ENCODE measurements around the gene C20orf173.

DNA sequence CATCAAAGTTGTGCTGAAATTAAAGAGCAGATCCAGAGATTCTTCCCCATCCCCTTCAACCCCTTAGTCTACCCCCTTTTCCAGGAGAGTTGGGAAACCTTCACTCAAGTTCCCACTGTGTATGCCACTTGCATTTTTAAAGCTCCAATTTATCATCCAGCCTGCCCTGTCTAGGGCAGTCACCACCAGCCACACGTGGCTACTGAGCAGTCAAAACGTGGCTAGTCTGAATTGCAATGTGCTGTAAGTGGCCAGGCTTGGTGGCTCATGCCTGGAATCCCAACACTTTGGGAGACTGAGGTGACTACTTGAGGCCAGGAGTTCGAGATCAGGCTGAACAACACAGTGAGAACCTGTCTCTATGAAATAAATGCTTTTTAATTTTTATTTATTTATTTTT, 47.4 kb upstream of the C20orf173 start:
- TF ChIP-seq POLR2A (IDR thresholded peaks at IDR 0.05): no peak
- TF ChIP-seq CTCF (IDR thresholded peaks at IDR 0.05): no peak
